ENCODE measurements around the gene CLEC2A.
"Not testable (repeated sequence)": the region's sequence is repeated elsewhere in the genome, so short reads cannot be mapped to it uniquely, and the experiment has no call there.

CLEC2A gene

DNA sequence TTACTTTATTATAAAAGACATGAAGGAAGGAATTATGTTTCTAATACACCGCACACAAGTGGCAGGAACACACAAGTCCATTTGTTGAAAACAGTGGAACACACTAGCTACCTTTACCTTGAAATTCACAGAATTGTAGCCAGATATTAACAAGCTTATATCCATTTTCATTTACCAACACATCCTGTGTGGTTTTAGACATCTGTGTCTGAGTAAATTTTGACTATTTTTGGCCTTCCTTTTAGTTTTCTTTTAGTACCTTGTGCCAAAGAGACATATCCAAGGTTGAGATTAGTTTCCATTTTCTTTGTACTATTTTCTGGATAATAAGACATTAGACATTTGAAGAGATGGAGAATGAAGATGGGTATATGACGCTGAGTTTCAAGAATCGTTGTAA lies 50.9 kb downstream of the CLEC2A start, which contains the start of gene KLRF2:
Gene KLRF2, plus strand, starts transcription at position 244 of the 400 bp plus-strand sequence. Its CDS starts 107 bp downstream, at position 351.
- no peak for DNase-seq (ENCODE audit: low spot score)

DNA sequence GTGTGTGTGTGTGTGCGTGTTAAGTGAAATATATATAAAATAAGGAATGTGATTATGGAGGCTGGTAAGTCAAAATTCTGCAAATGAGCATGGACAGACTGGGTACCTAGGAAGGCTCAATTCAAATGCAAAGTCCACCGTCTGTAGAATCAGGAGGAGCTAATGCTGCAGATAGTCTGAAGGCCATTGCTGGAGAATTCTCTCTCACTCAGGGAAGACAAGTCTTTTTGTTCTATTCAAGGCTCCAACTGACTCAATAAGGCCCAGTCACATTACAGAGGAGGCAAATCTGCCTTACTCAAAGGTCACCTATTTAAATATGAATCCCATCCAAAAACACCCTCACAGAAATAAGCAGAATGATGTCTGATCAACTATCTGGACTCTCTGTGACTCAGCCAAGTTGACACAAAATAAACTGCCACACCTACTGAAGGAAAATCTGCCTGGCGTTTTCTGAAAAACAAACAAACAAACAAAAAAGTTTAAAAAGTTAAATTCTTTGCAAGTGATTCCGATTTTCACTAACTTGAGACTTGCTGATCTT lies 51.6 kb downstream of the CLEC2A start:
- DNase-seq (ENCODE audit: low spot score) = no peak

DNA sequence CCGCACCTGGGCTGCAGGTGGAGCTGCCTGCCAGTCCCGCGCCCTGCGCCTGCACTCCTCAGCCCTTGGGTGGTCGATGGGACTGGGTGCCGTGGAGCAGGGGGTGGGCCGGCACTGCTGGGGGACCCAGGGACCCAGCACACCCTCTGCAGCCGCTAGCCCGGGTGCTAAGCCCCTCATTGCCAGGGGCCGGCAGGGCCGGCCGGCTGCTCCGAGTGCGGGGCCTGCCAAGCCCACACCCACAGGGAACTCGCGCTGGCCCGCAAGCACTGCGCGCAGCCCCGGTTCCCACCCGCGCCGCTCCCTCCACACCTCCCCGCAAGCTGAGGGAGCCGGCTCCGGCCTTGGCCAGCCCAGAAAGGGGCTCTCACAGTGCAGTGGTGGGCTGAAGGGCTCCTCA lies 56.0 kb downstream of the CLEC2A start:
- DNase-seq (ENCODE audit: low spot score) = not testable (repeated sequence)

DNA sequence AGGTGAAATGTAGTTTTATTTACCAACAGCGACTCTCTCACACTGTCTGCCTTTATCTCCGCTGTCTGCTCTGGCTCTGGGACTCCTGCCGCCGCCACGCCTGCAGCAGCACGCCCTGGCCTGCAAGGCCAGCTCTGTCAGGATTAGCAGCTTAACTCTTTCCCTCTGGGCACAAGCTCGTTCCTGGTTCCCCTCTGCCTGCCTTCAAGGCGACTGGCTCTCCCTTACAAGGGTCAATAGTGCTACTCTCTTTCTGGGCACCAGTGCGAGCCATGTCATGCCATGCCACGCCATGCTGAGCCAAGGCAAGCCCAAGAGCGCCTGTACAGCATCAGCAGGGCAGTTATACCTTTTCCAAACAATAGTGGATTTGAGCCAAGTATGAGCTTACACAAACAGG lies 59.4 kb downstream of the CLEC2A start:
- no peak for DNase-seq (ENCODE audit: low spot score)

DNA sequence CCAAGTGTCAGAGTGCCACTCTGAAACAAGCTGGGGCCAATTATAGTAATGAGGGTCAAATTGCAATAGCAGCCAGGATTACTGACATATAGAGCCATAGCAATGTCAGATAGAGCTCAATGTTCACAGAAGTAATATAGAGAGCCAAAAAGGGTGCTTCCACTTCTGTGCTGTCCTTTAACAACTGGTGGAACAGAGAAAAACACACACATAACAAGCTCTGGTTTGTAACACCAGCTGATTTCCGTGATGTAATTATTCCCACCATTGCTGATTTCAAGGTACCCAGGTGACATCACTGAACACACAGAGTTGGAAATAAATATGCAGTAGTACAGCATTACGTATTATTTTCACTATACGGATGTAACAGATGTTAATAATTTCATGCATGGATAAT lies 60.0 kb downstream of the CLEC2A start:
- no peak for DNase-seq (ENCODE audit: low spot score)

DNA sequence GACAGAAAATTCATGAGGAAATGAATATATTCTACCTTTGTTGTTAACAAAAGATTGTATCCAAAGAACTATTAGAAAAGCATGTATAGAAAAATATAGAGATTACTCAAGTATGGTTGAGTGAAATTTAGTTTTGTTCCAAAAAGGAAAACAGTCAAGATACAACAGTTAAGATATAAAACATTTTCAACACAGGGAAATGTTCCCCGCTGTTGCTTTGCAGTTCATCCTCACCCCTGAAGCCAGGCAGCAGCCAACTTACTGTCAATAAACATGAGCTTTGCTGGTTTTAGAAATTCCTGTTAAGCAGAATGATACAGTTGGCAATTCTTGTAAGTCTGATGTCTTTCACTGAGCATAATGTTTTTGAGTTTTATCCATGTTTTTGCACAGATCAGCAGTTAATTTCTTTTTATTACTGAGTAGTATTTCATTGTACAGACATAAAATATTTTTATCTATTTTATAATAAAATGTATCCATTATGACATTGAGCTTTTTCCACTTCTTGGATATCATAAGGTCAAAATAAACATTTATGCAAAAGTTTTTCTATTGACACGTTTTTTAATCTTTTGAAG lies 61.8 kb downstream of the CLEC2A start:
- DNase-seq (ENCODE audit: low spot score) = no peak

DNA sequence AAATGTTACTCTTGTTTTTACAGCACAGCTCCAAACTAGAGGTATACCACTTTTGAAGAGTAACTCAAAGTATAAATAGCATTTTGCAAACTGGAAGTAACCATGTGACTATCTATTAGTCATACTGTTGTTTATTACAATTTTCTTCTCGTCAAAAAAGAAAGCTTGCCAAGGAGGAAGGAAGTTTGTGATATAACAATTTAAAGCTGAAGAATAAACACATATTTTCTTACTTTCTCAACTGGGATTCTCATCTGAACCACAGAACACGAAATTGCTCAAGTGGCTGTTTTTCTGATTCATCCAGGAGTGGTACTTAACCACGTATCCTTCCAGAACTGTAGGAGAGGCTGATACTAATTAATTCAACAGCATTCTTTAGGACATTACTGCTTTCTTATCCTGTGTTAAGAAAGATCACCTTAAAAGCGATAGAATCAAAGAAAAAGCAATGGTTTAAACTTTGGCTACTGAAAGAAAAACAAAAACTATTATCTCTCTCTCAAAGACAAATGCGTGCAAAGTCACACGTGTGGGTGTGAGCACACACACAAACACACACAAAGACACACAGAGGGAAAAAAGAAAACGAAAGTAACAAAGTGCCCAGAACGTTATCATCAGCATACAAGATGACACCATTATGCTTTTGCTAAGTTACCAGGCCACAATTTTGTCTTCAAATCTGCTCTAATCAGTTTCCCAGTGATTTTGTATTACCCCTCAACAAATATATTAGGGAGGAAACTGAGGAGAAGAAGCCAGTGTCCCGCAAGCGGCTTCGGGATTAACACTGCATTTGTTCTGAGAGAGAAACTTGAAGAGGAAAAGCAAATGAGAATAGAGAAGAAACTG lies 62.6 kb downstream of the CLEC2A start, which contains the start of gene CLEC2B:
Gene CLEC2B, minus strand, starts transcription at position 48 of the 855 bp plus-strand sequence.
- DNase-seq (ENCODE audit: low spot score) = no peak

DNA sequence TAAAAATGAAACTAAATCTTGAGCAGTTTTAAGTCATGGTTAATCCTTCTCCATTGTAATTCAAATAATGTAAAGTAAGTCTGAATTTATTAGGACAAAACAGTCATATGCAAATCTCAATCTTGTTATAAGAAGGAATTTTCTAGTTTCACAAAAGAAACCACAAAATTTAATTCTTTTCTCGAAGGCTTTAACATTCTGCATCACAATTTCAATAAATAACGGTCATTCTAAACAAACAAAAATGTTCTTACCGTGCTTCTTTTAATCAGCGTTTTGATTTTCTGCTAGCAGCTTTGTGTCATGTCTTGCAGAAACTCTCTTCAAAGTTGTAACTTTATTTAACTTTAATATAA lies 63.2 kb downstream of the CLEC2A start:
- DNase-seq (ENCODE audit: low spot score) = no peak

DNA sequence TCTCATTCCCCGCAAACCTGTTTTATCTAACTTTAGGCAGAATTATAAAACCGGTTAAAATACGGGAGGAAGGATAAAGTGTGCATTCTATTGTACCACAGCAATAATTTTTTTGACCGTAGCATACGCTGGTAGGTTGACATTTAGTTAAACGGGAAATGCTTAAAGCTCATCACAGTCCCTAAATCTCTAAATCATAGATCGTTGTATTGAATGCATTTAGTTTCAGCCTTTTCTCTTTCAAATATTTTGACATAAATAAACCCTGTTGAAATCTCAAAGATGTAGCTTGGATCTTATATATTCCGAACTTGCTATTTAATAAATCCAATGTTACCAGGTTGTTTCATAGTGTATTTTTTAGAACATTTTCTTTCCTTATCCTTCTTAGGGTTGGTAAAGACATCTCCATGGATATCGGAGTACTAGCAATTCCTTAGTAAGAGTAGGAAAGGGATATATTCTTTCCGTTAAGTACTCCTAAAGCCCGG lies 63.8 kb downstream of the CLEC2A start:
- DNase-seq (ENCODE audit: low spot score) = no peak

DNA sequence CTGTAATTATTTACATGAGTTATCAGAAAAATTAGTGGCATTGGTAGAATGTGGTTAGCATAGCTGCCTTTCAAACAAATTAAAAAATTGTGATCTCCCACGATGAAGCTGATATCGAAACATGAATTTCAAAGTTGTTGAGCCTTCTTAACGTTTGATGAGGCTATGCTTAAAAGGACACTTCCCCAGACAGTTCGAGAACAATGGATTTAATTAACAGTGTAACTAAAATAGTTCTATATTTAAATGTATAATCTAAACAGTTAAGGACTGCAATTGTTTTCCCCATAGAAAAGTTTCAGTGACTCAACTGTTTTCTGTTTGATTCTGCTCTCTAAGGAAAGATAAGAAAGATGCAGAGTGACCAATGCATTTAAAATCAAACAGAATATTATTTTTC lies 64.6 kb downstream of the CLEC2A start:
- DNase-seq (ENCODE audit: low spot score) = no peak

DNA sequence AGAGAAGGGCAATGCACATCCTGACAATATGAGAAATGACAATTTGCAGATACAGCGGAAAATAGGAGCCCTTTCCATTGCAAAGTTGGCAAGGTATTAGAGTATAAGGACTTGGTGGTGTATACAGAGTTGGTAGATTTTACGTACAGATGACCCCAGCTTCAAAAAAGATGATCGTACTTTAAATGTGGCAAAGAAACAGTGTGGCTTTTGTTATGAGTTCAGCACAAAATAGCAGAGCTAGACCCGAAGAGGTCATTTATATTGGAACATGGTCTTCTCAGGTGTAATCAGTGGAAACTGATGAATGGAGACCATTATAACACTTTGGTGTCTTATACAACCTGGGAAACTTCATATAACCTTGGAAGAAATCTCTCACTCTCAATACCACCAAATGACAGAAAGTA lies 65.3 kb downstream of the CLEC2A start:
- DNase-seq (ENCODE audit: low spot score) = no peak

DNA sequence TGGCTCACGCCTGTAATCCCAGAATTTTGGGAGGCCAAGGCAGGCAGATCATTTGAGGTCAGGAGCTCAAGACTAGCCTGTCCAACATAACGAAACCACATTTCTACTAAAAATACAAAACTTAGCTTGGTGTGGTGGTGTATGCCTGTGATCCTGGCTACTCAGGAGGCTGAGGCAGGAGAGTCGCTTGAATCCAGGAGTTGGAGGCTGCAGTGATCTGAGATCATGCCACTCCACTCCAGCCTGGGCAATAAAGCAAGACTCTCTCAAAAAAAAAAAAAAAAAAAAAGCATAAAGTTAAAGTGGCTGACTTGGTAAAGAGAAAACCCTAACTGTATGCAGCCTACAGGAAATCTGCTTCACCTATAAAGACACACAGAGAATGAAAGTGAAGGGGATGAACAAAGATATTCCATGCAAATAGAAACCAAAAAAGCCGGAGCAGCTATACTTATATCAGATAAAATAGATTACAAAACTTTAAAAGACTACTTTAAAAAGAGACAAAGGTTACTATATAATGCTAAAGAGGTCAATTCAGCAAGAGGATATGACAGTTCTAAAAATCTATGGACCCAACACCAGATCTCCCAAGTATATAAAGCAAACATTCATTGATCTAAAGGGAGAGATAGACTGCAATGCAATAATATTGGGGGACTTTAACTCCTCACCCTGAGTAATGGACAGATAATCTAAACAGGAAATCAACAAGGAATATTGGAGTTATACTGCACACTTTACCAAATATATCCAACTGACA lies 67.1 kb downstream of the CLEC2A start:
- no peak for DNase-seq (ENCODE audit: low spot score)
